ENCODE data around the gene C1orf53. TPM values are rescaled to one million over a fixed set of nuclear protein-coding genes. Genes with fewer than 3 reads are reported as not detected.

Gene C1orf53
- total RNA-seq, 3 donors from 2014 or later (not counting 1 experiment from before 2014, with no cell fraction given): not detected

DNA sequence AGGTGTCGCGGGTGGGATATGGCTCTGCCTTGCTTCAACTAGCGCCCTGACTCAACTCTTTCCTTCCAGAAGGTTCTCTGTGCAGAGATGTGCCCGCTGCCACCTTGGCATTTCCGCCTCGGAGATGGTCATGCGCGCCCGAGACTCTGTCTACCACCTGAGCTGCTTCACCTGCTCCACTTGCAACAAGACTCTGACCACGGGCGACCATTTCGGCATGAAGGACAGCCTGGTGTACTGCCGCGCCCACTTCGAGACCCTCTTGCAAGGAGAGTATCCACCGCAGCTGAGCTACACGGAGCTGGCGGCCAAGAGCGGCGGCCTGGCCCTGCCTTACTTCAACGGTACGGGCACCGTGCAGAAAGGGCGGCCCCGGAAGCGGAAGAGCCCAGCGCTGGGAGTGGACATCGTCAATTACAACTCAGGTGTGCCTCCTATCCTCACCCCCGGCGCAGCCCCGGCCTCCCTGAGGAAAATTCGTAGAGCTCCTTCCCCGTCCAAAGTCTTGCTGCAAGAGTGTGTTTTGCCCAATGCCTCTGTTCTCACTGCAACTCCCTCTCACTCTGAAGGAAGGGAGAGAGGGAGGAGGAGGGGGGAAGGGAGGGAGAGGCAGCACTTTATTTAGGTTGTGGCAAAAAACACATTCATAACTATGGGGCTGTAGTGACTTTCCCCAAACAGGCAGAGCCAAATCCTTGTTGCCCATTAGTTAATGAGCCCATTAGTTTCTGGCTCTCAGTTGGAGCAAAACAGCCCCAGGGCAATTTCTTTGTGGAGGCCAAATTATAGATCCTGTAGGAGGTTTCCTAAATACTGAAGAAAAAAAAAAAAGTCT, 19.0 kb downstream of the C1orf53 start:
- peak overlapping the region; percentile 57 for H3K4me3 Mint-ChIP-seq
- TF ChIP-seq, protein P1, sequence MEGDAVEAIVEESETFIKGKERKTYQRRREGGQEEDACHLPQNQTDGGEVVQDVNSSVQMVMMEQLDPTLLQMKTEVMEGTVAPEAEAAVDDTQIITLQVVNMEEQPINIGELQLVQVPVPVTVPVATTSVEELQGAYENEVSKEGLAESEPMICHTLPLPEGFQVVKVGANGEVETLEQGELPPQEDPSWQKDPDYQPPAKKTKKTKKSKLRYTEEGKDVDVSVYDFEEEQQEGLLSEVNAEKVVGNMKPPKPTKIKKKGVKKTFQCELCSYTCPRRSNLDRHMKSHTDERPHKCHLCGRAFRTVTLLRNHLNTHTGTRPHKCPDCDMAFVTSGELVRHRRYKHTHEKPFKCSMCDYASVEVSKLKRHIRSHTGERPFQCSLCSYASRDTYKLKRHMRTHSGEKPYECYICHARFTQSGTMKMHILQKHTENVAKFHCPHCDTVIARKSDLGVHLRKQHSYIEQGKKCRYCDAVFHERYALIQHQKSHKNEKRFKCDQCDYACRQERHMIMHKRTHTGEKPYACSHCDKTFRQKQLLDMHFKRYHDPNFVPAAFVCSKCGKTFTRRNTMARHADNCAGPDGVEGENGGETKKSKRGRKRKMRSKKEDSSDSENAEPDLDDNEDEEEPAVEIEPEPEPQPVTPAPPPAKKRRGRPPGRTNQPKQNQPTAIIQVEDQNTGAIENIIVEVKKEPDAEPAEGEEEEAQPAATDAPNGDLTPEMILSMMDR (IDR thresholded peaks at IDR 0.05): no peak
- DNase-seq: no peak
- no peak overlapping the region for H3K4me3 ChIP-seq (ENCODE audit: low read length)
- peaks cover 80 to 94% of the 10 kb centered on the region in 2 donors for H3K27me3 Mint-ChIP-seq (ENCODE audit: low read depth in 2 of 2)
- H3K27ac ChIP-seq (ENCODE audit: low read length): no peak overlapping the region
- no peaks in the 10 kb centered on the region for H3K36me3 Mint-ChIP-seq
- 25% methylated on average over 33 of the region's 33 CpGs for WGBS (ENCODE audit: insufficient coverage)
- H3K27me3 ChIP-seq (ENCODE audit: control insufficient read depth, insufficient read depth, low read length): peaks cover 71% of the 10 kb centered on the region
- ATAC-seq: no peak
- H3K4me1 ChIP-seq (ENCODE audit: control insufficient read depth, insufficient read depth, low read length): peaks cover 48% of the 10 kb centered on the region
- intact Hi-C loops (cut with micrococcal nuclease): loop anchor here (10.0 kb wide), 1 partner anchor 543 kb away; no protein-coding TSS in a partner anchor
- no peaks in the 10 kb centered on the region for H3K9me3 Mint-ChIP-seq
- peaks cover 47 to 48% of the 10 kb centered on the region in 2 donors for H3K4me1 Mint-ChIP-seq
- H3K27ac Mint-ChIP-seq: no peak overlapping the region
- no peaks in the 10 kb centered on the region for H3K36me3 ChIP-seq (ENCODE audit: control insufficient read depth, insufficient read depth, low read length)
- no peaks in the 10 kb centered on the region for H3K9me3 ChIP-seq (ENCODE audit: control insufficient read depth, insufficient read depth, low read length)

- Mint-ChIP-seq H3K4me1 (peaks cover 42% of the 10 kb centered on the region in 2 donors), H3K4me3 (no peak overlapping the region), H3K27ac (no peak overlapping the region), H3K27me3 (ENCODE audit: low read depth in 2 of 2) (peaks cover 79 to 94% of the 10 kb centered on the region in 2 donors), H3K9me3 (no peaks in the 10 kb centered on the region), H3K36me3 (no peaks in the 10 kb centered on the region)
- Histone ChIP-seq H3K36me3 (ENCODE audit: control insufficient read depth, insufficient read depth, low read length) (no peaks in the 10 kb centered on the region), H3K27ac (ENCODE audit: low read length) (no peak overlapping the region), H3K4me3 (ENCODE audit: low read length) (no peak overlapping the region), H3K9me3 (ENCODE audit: control insufficient read depth, insufficient read depth, low read length) (no peaks in the 10 kb centered on the region), H3K27me3 (ENCODE audit: control insufficient read depth, insufficient read depth, low read length) (peaks cover 66% of the 10 kb centered on the region), H3K4me1 (ENCODE audit: control insufficient read depth, insufficient read depth, low read length) (peaks cover 43% of the 10 kb centered on the region)
- no peak for DNase-seq
- ATAC-seq: no peak
- intact Hi-C loops (cut with micrococcal nuclease): loop anchor here (10.0 kb wide), 1 partner anchor 543 kb away; no protein-coding TSS in a partner anchor
- 91% methylated on average over 2 of the region's 2 CpGs for WGBS (ENCODE audit: insufficient coverage)
- TF ChIP-seq, protein P1 (IDR thresholded peaks at IDR 0.05): no peak
Measured at GRCh38 chr1:197922070-197922390, 19.6 kb downstream of the C1orf53 start.

DNA sequence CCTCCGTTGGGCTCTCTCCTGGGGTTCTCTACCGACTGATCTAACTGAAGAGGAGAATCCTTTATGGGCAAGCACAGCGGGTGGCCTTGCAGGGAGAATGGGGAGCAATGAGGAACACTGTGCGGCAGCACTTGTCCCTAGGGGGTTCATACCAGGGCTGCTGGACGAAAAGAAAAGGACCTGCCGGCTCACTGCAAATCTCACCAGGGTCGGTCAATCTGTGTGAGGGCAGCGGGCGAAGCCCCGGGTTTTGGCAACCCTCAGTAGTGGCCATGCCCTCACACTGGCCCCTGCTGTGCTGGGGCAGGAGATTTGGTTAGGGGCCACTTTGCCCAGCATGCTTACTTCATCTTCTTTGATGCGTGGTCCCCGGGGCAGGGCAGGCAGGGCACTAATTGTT, 20.6 kb downstream of the C1orf53 start:
- Mint-ChIP-seq H3K36me3 (no peaks in the 10 kb centered on the region), H3K27me3 (ENCODE audit: low read depth in 2 of 2) (peaks cover 77 to 94% of the 10 kb centered on the region in 2 donors), H3K4me1 (peaks cover 32 to 34% of the 10 kb centered on the region in 2 donors), H3K9me3 (no peaks in the 10 kb centered on the region), H3K4me3 (no peak overlapping the region), H3K27ac (no peak overlapping the region)
- WGBS (ENCODE audit: insufficient coverage): 75% methylated on average over 10 of the region's 12 CpGs
- Histone ChIP-seq H3K4me3 (ENCODE audit: low read length) (no peak overlapping the region), H3K36me3 (ENCODE audit: control insufficient read depth, insufficient read depth, low read length) (no peaks in the 10 kb centered on the region), H3K4me1 (ENCODE audit: control insufficient read depth, insufficient read depth, low read length) (peaks cover 33% of the 10 kb centered on the region), H3K27me3 (ENCODE audit: control insufficient read depth, insufficient read depth, low read length) (peaks cover 63% of the 10 kb centered on the region), H3K9me3 (ENCODE audit: control insufficient read depth, insufficient read depth, low read length) (no peaks in the 10 kb centered on the region), H3K27ac (ENCODE audit: low read length) (no peak overlapping the region)
- no peak for ATAC-seq
- TF ChIP-seq, protein P1 (IDR thresholded peaks at IDR 0.05): no peak
- intact Hi-C loops (cut with micrococcal nuclease): loop anchor here (10.0 kb wide), 1 partner anchor 542 kb away; no protein-coding TSS in a partner anchor
- DNase-seq: no peak

Data from natural killer cell (primary cell).